Measurements from ENCODE around the gene PREX1. TPM values are rescaled to one million over a fixed set of nuclear protein-coding genes. Genes with fewer than 3 reads are reported as not detected.

Gene PREX1
- total RNA-seq, 1 experiment from 2014 or later, result 3.3 TPM

DNA sequence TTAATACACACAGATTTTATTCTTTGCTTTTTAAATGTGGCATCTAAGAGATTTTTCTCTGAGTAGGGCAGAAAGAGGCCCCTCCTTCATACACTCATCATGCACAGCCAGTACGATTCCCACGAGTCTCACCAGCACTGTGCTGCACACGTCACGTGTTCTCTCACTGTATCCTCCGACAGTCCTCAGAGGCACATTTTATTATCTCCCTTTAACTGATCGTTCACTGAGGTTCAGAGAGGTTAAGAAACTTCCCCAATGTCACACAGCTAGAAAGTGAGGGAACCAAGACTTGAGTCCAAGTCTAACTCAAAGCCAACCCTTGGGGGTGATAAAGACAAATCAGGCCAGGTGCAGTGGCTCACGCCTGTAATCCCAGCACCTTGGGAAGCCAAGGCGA, 142.5 kb downstream of the PREX1 start:
- Histone ChIP-seq H3K9me3 (ENCODE audit: insufficient read depth, low read depth) (no peaks in the 10 kb centered on the region), H3K27ac (no peak overlapping the region), H3K9me2 (ENCODE audit: insufficient read depth) (no peaks in the 10 kb centered on the region), H3F3A (ENCODE audit: insufficient read depth, low read depth) (peaks cover 12% of the 10 kb centered on the region; the same call in 1 of the 2 replicates), H3K4me1 (replicated peaks; ENCODE audit: insufficient read depth) (peaks cover 46% of the 10 kb centered on the region), H3K79me2 (ENCODE audit: low read depth) (no peaks in the 10 kb centered on the region), H3K4me3 (no peak overlapping the region), H3K36me3 (ENCODE audit: low read depth) (no peaks in the 10 kb centered on the region), H4K20me1 (ENCODE audit: insufficient read depth) (no peaks in the 10 kb centered on the region), H2AFZ (no peak overlapping the region), H3K27me3 (ENCODE audit: insufficient read depth, low read depth) (no peaks in the 10 kb centered on the region), H3K4me2 (no peak overlapping the region)
- no peak for TF ChIP-seq EZH2 (IDR thresholded peaks at IDR 0.05; ENCODE audit: low read depth)
- TF ChIP-seq, protein P1, sequence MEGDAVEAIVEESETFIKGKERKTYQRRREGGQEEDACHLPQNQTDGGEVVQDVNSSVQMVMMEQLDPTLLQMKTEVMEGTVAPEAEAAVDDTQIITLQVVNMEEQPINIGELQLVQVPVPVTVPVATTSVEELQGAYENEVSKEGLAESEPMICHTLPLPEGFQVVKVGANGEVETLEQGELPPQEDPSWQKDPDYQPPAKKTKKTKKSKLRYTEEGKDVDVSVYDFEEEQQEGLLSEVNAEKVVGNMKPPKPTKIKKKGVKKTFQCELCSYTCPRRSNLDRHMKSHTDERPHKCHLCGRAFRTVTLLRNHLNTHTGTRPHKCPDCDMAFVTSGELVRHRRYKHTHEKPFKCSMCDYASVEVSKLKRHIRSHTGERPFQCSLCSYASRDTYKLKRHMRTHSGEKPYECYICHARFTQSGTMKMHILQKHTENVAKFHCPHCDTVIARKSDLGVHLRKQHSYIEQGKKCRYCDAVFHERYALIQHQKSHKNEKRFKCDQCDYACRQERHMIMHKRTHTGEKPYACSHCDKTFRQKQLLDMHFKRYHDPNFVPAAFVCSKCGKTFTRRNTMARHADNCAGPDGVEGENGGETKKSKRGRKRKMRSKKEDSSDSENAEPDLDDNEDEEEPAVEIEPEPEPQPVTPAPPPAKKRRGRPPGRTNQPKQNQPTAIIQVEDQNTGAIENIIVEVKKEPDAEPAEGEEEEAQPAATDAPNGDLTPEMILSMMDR (conservative IDR thresholded peaks at IDR 0.05), result no peak
- BruUV-seq (replicated peaks), result no TSS peak
- intact Hi-C loops (cut with micrococcal nuclease; ENCODE audit: unreplicated experiment), result no loop called here
- CTCF ChIA-PET, result no interaction called here
- POLR2A ChIA-PET (ENCODE audit: unreplicated experiment), result no interaction called here
- no peak for DNase-seq

DNA sequence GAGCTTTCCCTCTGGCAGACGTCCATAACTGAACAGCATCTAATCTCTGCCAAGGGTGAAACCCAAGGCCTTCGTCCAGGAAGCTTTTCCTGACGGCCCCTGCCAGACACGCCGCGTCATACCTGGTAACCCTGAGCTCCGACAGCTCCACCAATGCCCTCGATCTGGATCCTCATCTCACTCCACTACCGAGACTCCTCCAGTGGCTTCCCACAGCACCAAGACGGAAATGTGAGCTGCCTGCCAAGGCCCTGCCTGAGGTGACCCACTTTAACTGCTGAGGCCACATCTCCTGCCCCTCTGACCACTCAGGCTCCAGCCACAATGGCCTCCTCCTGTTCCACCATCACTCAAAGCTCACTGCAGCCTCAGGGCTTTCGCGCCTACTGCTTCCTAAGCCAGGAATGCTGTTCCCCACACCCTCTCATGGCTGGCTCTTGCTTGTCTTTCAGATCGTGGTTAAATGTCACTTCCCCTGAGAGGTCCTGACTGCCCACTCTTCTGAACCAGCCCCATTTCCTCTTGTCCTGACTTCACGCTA, 143.2 kb downstream of the PREX1 start:
- Histone ChIP-seq H3K27me3 (ENCODE audit: insufficient read depth, low read depth) (no peaks in the 10 kb centered on the region), H3F3A (ENCODE audit: insufficient read depth, low read depth) (peaks cover 12% of the 10 kb centered on the region; the same call in 1 of the 2 replicates), H3K4me1 (replicated peaks; ENCODE audit: insufficient read depth) (peaks cover 46% of the 10 kb centered on the region), H2AFZ (no peak overlapping the region), H4K20me1 (ENCODE audit: insufficient read depth) (no peaks in the 10 kb centered on the region), H3K79me2 (ENCODE audit: low read depth) (no peaks in the 10 kb centered on the region), H3K27ac (no peak overlapping the region), H3K36me3 (ENCODE audit: low read depth) (no peaks in the 10 kb centered on the region), H3K4me3 (no peak overlapping the region), H3K9me2 (ENCODE audit: insufficient read depth) (no peaks in the 10 kb centered on the region), H3K9me3 (ENCODE audit: insufficient read depth, low read depth) (no peaks in the 10 kb centered on the region), H3K4me2 (no peak overlapping the region)
- ChIA-PET CTCF (no interaction called here), POLR2A (ENCODE audit: unreplicated experiment) (no interaction called here)
- DNase-seq, result peak in 1 of 2 experiments; percentile 38
- intact Hi-C loops (cut with micrococcal nuclease; ENCODE audit: unreplicated experiment), result loop anchor here (5.0 kb wide), 1 partner anchor 148 kb away; no protein-coding TSS in a partner anchor
- TF ChIP-seq, protein P1 (conservative IDR thresholded peaks at IDR 0.05), result no peak
- no peak for TF ChIP-seq EZH2 (IDR thresholded peaks at IDR 0.05; ENCODE audit: low read depth)
- no TSS peak for BruUV-seq (replicated peaks)

DNA sequence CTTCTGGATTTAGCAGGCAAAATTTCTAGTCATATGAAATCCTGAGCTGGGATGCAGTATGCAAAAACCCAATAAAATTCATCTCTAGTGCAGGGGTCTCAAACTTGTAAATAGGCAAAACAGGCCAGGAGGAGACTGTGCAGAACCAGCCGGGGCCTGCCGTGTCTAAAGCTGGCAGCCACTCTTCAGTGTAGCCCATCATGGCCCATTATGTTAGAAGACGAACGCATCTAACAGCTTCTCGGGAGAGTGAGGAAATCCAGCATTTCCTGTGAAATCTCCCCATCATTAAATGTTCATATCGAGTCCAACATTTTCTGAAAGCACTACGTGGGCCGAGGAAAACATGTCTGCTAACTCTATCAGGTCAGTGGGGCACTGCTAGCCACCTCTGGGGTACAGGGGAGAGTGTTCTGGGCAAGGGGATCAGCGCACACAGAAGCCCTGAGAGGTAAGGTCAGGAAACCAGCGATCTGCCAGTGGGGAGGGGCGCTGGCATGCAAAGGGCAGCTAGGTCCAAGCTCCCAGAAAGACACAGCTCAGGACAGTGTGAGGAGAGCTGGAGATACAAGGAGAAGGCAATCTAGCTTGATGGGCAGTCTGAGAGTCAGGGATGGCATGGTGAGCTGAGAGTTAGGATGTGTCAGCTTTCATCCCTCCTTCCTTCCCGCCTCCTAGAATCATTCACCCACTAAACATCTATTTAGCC, 144.2 kb downstream of the PREX1 start:
- ChIA-PET POLR2A (ENCODE audit: unreplicated experiment) (no interaction called here), CTCF (interaction anchor here (0.6 kb wide), 1 partner anchor 107 kb away, joined by 4 read pairs; no protein-coding TSS in a partner anchor)
- Histone ChIP-seq H3K9me3 (ENCODE audit: insufficient read depth, low read depth) (no peaks in the 10 kb centered on the region), H3K27me3 (ENCODE audit: insufficient read depth, low read depth) (no peaks in the 10 kb centered on the region), H3K9me2 (ENCODE audit: insufficient read depth) (no peaks in the 10 kb centered on the region), H3K36me3 (ENCODE audit: low read depth) (no peaks in the 10 kb centered on the region), H3K4me3 (no peak overlapping the region), H4K20me1 (ENCODE audit: insufficient read depth) (no peaks in the 10 kb centered on the region), H3K4me2 (no peak overlapping the region; the same call in 1 of the 2 replicates), H2AFZ (no peak overlapping the region), H3K79me2 (ENCODE audit: low read depth) (no peaks in the 10 kb centered on the region), H3K27ac (no peak overlapping the region), H3F3A (ENCODE audit: insufficient read depth, low read depth) (peaks cover 12% of the 10 kb centered on the region; the same call in 1 of the 2 replicates), H3K4me1 (replicated peaks; ENCODE audit: insufficient read depth) (peaks cover 46% of the 10 kb centered on the region)
- TF ChIP-seq, protein P1 (conservative IDR thresholded peaks at IDR 0.05), result no peak
- no peak for TF ChIP-seq EZH2 (IDR thresholded peaks at IDR 0.05; ENCODE audit: low read depth)
- intact Hi-C loops (cut with micrococcal nuclease; ENCODE audit: unreplicated experiment), result loop anchor here (5.0 kb wide), 1 partner anchor 149 kb away; no protein-coding TSS in a partner anchor
- BruUV-seq (replicated peaks), result no TSS peak
- no peak for DNase-seq

Data from PC-9 (cell line).